Breast epithelium (tissue), 4 donors: ENCODE data around the gene CD14. TPM values are rescaled to one million over a fixed set of nuclear protein-coding genes. Genes with fewer than 3 reads are reported as not detected.

Source experiments
- DNase-seq, 2 donors: peaks; one replicate each; pipeline ENCODE4 v3.0.0-alpha.2; 2019; ENCODE audit warnings: low spot score in 2 of 2
- H3K27ac ChIP-seq, 2 donors: fragments of 200-600 bp; sonication (generic) in 1 of 2; one replicate each; pipeline ENCODE4 v1.5.1; 2016 to 2019; ENCODE audit warnings: mild to moderate bottlenecking in 1 of 2
- H3K27me3 ChIP-seq, 2 donors: fragments of 200-600 bp; sonication (generic) in 1 of 2; one replicate each; pipeline versions ENCODE4 v1.5.1 to v1.6.0; 2017 to 2019; ENCODE audit warnings: control low read depth in 1 of 2, mild to moderate bottlenecking in 1 of 2
- H3K36me3 ChIP-seq: fragments of 200-600 bp; one replicate; pipeline ENCODE4 v1.5.1; 2019
- H3K4me1 ChIP-seq, 2 donors: fragments of 200-600 bp; sonication (generic); one replicate each; pipeline ENCODE4 v1.5.1; 2016 to 2019; ENCODE audit warnings: control low read depth in 1 of 2
- H3K4me3 ChIP-seq, 3 donors: fragments of 200-600 bp; sonication (generic); 1 replicate in 2 of 3; 2 replicates in 1 of 3; pipeline ENCODE4 v1.5.1; 2016 to 2019; ENCODE audit warnings: mild to moderate bottlenecking in 3 of 3, moderate library complexity in 2 of 3
- H3K9me3 ChIP-seq, 2 donors: fragments of 200-600 bp; sonication (generic) in 1 of 2; one replicate each; pipeline ENCODE4 v1.5.1; 2016 to 2019; ENCODE audit warnings: control low read depth in 1 of 2
- CTCF ChIP-seq, 3 donors: fragments of 450-650 bp; IDR thresholded peaks; one replicate each; pipeline ENCODE4 v1.5.1; 2016 to 2017; ENCODE audit warnings: antibody characterized with exemption in 3 of 3, mild to moderate bottlenecking in 3 of 3, moderate library complexity in 3 of 3
- POLR2A ChIP-seq: fragments of 450-650 bp; IDR thresholded peaks from one replicate; pipeline ENCODE4 v1.6.1; 2016; ENCODE audit warnings: antibody characterized with exemption, mild to moderate bottlenecking, moderate library complexity
- POLR2AphosphoS5 ChIP-seq, 3 donors: sonication (generic); formaldehyde crosslinking; IDR thresholded peaks; one replicate each; pipeline ENCODE4 v1.6.1; 2017; ENCODE audit warnings: antibody characterized with exemption in 3 of 3
- intact Hi-C: fragments of 100-400 bp; cut with DNase I; formaldehyde crosslinking; loops from one replicate; pipeline ENCODE4 v1.15.1; 2023; ENCODE audit warnings: low total_unique reads
- total RNA-seq, 3 donors: library from RNA; depleted of rRNA; stranded (reverse); fragments of >200 nt; gene quantifications; one replicate each; pipeline ENCODE4 v1.1.0, GENCODE V29; 2016

CD14 gene
- total RNA-seq, 3 donors from 2014 or later = 46.9 to 119 (median 65.7) TPM

GRCh38 chr5:140588311-140589070 is 44.5 kb downstream of the CD14 start:
- H3K27me3 ChIP-seq = no peaks in the 10 kb centered on the region
- H3K36me3 ChIP-seq = no peaks in the 10 kb centered on the region
- no peak for TF ChIP-seq POLR2AphosphoS5 (IDR thresholded peaks at IDR 0.05)
- no peak for TF ChIP-seq POLR2A
- no peak for TF ChIP-seq CTCF (IDR thresholded peaks at IDR 0.05)
- peak overlapping the region in 1 of 2 donors; percentile 43 for H3K27ac ChIP-seq
- intact Hi-C loops = loop anchor here (10.0 kb wide), 1 partner anchor 764 kb away; no protein-coding TSS in a partner anchor
- H3K9me3 ChIP-seq = no peaks in the 10 kb centered on the region
- DNase-seq = no peak
- peaks cover 0 to 15% of the 10 kb centered on the region in 2 donors for H3K4me1 ChIP-seq
- no peak overlapping the region for H3K4me3 ChIP-seq

GRCh38 chr5:140587495-140587894 is 45.5 kb downstream of the CD14 start:
- no peak overlapping the region for H3K27ac ChIP-seq
- TF ChIP-seq POLR2AphosphoS5 (IDR thresholded peaks at IDR 0.05) (no peak), CTCF (IDR thresholded peaks at IDR 0.05) (no peak), POLR2A (no peak)

More at GRCh38 chr5:140587495-140587894, 45.5 kb downstream of the CD14 start:
- no peak for DNase-seq
- Histone ChIP-seq H3K9me3 (peaks cover 0 to 2% of the 10 kb centered on the region in 2 donors), H3K27me3 (no peaks in the 10 kb centered on the region), H3K4me1 (peaks cover 0 to 15% of the 10 kb centered on the region in 2 donors), H3K4me3 (no peak overlapping the region), H3K36me3 (no peaks in the 10 kb centered on the region)
- intact Hi-C loops = loop anchor here (10.0 kb wide), 1 partner anchor 763 kb away; no protein-coding TSS in a partner anchor

Other genes with a start within 250 kb of the CD14 start
- gene ANKHD1, start 231.3 kb downstream of the CD14 start, total RNA-seq = 100 to 1,000 TPM; 133 to 196 (median 158) TPM
- gene EIF4EBP3, start 85.5 kb downstream of the CD14 start, total RNA-seq = 10 to 100 TPM; 18.0 to 38.1 (median 24.9) TPM
- gene SRA1, start 75.7 kb downstream of the CD14 start, total RNA-seq = 10 to 100 TPM; 13.6 to 28.4 (median 24.9) TPM
- 10 to 100 TPM; 22.2 to 39.8 (median 35.7) TPM for gene APBB3, start 68.6 kb downstream of the CD14 start, total RNA-seq
- 10 to 100 TPM; 20.3 to 30.4 (median 27.0) TPM for gene SLC35A4, start 68.3 kb downstream of the CD14 start, total RNA-seq
- gene TMCO6, start 6.3 kb upstream of the CD14 start, total RNA-seq = 10 to 100 TPM; 23.0 to 45.4 (median 34.1) TPM
- gene NDUFA2, start 14.5 kb upstream of the CD14 start, total RNA-seq = 10 to 100 TPM; 60.0 to 68.2 (median 67.8) TPM
- gene IK, start 14.7 kb upstream of the CD14 start, total RNA-seq = 100 to 1,000 TPM; 113 to 146 (median 138) TPM
- gene WDR55, start 31.7 kb upstream of the CD14 start, total RNA-seq = 10 to 100 TPM; 20.0 to 25.6 (median 25.3) TPM
- gene DND1, start 40.4 kb upstream of the CD14 start, total RNA-seq = 1 to 10 TPM in 2 of 3 donors, under 1 TPM in 1; 0.88 to 2.6 (median 1.4) TPM
- 10 to 100 TPM; 43.2 to 53.7 (median 53.1) TPM for gene HARS1, start 58.2 kb upstream of the CD14 start, total RNA-seq
- 10 to 100 TPM; 21.1 to 39.4 (median 32.4) TPM for gene HARS2, start 58.3 kb upstream of the CD14 start, total RNA-seq
- gene ZMAT2, start 67.3 kb upstream of the CD14 start, total RNA-seq = 10 to 100 TPM; 45.2 to 55.0 (median 52.2) TPM
- gene PCDHA1, start 153.0 kb upstream of the CD14 start, total RNA-seq = not detected
- gene PCDHA2, start 161.7 kb upstream of the CD14 start, total RNA-seq = under 1 TPM in 2 of 3 donors, not detected in 1; 0.33 to 0.59 TPM
- gene PCDHA3, start 167.9 kb upstream of the CD14 start, total RNA-seq = 1 to 10 TPM in 1 of 3 donors, under 1 TPM in 2; 0.96 to 2.8 (median 0.98) TPM
- 1 to 10 TPM in 2 of 3 donors, under 1 TPM in 1; 0.64 to 5.4 (median 2.6) TPM for gene PCDHA4, start 173.9 kb upstream of the CD14 start, total RNA-seq
- gene PCDHA5, start 188.4 kb upstream of the CD14 start, total RNA-seq = 1 to 10 TPM in 1 of 3 donors, under 1 TPM in 2; 0.16 to 1.2 (median 0.66) TPM
- gene PCDHA6, start 194.8 kb upstream of the CD14 start, total RNA-seq = 1 to 10 TPM in 2 of 3 donors, under 1 TPM in 1; 0.96 to 4.2 (median 2.6) TPM
- gene PCDHA7, start 201.1 kb upstream of the CD14 start, total RNA-seq = 1 to 10 TPM; 1.3 TPM
- under 1 TPM; 0.32 to 0.98 (median 0.88) TPM for gene PCDHA8, start 208.0 kb upstream of the CD14 start, total RNA-seq
- 1 to 10 TPM in 1 of 3 donors, under 1 TPM in 2; 0.16 to 1.5 (median 0.66) TPM for gene PCDHA9, start 215.2 kb upstream of the CD14 start, total RNA-seq
- gene PCDHA10, start 222.7 kb upstream of the CD14 start, total RNA-seq = 1 to 10 TPM in 2 of 3 donors, under 1 TPM in 1; 0.64 to 6.4 (median 4.9) TPM
- 1 to 10 TPM in 2 of 3 donors, under 1 TPM in 1; 0.48 to 4.3 (median 3.4) TPM for gene PCDHA11, start 235.8 kb upstream of the CD14 start, total RNA-seq
- 1 to 10 TPM in 2 of 3 donors, under 1 TPM in 1; 0.48 to 6.9 (median 5.0) TPM for gene PCDHA12, start 242.1 kb upstream of the CD14 start, total RNA-seq
- 1 to 10 TPM; 1.3 to 3.5 (median 1.6) TPM for gene PCDHA13, start 248.9 kb upstream of the CD14 start, total RNA-seq